HEK293 (cell line): Measurements from ENCODE around the gene STIM2.

Experiments
- HOXA7 ChIP-seq: sonication (generic); formaldehyde crosslinking; IDR thresholded peaks from 2 replicates; pipeline ENCODE4 v1.8.1; 2022; ENCODE audit warnings: missing genetic modification reagents, borderline replicate concordance
- KLF16 ChIP-seq: fragments of 450-650 bp; formaldehyde crosslinking; IDR thresholded peaks from 2 replicates; pipeline ENCODE4 v1.5.1; 2017; ENCODE audit warnings: missing biosample characterization, missing genetic modification characterization
- ZBTB7A ChIP-seq: fragments of 450-650 bp; formaldehyde crosslinking; IDR thresholded peaks from 2 replicates; pipeline ENCODE4 v1.5.1; 2016; ENCODE audit warnings: low read depth, missing biosample characterization, missing genetic modification characterization
- ZNF394 ChIP-seq: fragments of 450-650 bp; formaldehyde crosslinking; IDR thresholded peaks from 2 replicates; pipeline ENCODE4 v1.5.1; 2016; ENCODE audit warnings: missing biosample characterization, missing genetic modification characterization, mild to moderate bottlenecking, moderate library complexity, borderline replicate concordance
- ZNF747 ChIP-seq: fragments of 450-650 bp; formaldehyde crosslinking; IDR thresholded peaks from 2 replicates; pipeline ENCODE4 v1.5.1; 2016; ENCODE audit warnings: missing biosample characterization, missing genetic modification characterization
- TF ChIP-seq, protein P1 (sequence below): fragments of 450-650 bp; formaldehyde crosslinking; IDR thresholded peaks from 2 replicates; pipeline ENCODE4 v1.5.1; 2016; ENCODE audit warnings: missing biosample characterization, missing genetic modification characterization
- TF ChIP-seq, protein P2 (sequence below): fragments of 450-650 bp; formaldehyde crosslinking; IDR thresholded peaks from 2 replicates; pipeline ENCODE4 v1.5.1; 2016; ENCODE audit warnings: missing biosample characterization, missing genetic modification characterization

DNA sequence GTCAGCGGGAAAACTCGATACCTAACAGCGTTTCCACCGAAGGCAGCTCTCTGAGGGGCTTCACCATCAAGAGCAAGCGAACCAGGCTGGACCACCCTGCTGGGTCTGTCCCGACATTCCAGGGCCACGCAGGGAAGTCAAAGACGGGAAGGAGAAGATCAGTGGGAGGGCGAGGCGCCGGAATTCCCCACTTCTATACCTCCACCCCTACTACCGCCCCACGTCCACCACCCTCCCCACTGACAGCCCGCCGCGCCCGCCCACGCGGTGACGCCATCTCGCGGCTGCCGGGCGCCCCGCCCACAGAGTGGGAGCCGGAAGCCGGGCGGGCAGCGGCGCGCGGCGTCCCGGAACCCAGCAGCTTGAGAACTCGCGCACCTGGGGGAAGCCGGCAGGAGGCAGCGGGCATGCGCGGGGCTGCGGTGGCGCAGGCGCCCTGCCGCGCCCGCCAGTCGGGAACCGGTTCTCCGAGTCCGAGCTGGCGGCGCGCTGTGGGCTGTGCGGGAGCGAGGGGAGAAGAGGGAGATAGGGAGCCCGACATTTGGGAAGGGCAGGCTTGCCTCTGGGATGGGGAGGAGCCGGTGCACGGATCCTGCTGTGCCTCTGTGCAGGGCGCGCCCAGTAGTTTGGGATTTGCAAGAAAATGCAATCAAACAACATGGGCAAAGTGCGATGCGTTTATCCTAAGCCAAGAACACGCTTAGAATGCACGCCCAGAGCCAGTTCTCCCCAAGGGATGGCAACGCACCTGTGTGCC, 3.2 kb upstream of the STIM2 start:
- TF ChIP-seq, protein P1, sequence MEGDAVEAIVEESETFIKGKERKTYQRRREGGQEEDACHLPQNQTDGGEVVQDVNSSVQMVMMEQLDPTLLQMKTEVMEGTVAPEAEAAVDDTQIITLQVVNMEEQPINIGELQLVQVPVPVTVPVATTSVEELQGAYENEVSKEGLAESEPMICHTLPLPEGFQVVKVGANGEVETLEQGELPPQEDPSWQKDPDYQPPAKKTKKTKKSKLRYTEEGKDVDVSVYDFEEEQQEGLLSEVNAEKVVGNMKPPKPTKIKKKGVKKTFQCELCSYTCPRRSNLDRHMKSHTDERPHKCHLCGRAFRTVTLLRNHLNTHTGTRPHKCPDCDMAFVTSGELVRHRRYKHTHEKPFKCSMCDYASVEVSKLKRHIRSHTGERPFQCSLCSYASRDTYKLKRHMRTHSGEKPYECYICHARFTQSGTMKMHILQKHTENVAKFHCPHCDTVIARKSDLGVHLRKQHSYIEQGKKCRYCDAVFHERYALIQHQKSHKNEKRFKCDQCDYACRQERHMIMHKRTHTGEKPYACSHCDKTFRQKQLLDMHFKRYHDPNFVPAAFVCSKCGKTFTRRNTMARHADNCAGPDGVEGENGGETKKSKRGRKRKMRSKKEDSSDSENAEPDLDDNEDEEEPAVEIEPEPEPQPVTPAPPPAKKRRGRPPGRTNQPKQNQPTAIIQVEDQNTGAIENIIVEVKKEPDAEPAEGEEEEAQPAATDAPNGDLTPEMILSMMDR (tag by site-specific recombination), result no peak
- TF ChIP-seq ZNF747 (tag by site-specific recombination), result no peak
- TF ChIP-seq HOXA7 (CRISPR knock-in tag), result no peak
- no peak for TF ChIP-seq ZBTB7A (tag by site-specific recombination)
- TF ChIP-seq ZNF394 (tag by site-specific recombination), result no peak
- no peak for TF ChIP-seq KLF16
- TF ChIP-seq, protein P2, sequence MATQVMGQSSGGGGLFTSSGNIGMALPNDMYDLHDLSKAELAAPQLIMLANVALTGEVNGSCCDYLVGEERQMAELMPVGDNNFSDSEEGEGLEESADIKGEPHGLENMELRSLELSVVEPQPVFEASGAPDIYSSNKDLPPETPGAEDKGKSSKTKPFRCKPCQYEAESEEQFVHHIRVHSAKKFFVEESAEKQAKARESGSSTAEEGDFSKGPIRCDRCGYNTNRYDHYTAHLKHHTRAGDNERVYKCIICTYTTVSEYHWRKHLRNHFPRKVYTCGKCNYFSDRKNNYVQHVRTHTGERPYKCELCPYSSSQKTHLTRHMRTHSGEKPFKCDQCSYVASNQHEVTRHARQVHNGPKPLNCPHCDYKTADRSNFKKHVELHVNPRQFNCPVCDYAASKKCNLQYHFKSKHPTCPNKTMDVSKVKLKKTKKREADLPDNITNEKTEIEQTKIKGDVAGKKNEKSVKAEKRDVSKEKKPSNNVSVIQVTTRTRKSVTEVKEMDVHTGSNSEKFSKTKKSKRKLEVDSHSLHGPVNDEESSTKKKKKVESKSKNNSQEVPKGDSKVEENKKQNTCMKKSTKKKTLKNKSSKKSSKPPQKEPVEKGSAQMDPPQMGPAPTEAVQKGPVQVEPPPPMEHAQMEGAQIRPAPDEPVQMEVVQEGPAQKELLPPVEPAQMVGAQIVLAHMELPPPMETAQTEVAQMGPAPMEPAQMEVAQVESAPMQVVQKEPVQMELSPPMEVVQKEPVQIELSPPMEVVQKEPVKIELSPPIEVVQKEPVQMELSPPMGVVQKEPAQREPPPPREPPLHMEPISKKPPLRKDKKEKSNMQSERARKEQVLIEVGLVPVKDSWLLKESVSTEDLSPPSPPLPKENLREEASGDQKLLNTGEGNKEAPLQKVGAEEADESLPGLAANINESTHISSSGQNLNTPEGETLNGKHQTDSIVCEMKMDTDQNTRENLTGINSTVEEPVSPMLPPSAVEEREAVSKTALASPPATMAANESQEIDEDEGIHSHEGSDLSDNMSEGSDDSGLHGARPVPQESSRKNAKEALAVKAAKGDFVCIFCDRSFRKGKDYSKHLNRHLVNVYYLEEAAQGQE (tag by site-specific recombination), result no peak
